SK-N-SH treated with all-trans-retinoic acid at 6 μM for 48 hours (cell line): Measurements from ENCODE around the gene TEKTIP1.

Experiments
- ATAC-seq: fragments of 200-7000 bp; cut with Tn5 transposase; 3 replicates; pipeline ENCODE4 v1.9.1; 2020; ENCODE audit warnings: mild to moderate bottlenecking, moderate library complexity
- BACH2 ChIP-seq: fragments of 250-450 bp; sonication (Bioruptor Pico); IDR thresholded peaks from 2 replicates; pipeline ENCODE4 v1.9.0; 2021; ENCODE audit warnings: mild to moderate bottlenecking, borderline replicate concordance
- CREB5 ChIP-seq: fragments of 250-450 bp; sonication (Bioruptor Pico); IDR thresholded peaks from 2 replicates; pipeline ENCODE4 v1.5.1; 2020; ENCODE audit warnings: low read depth, mild to moderate bottlenecking, moderate library complexity
- CSDC2 ChIP-seq: fragments of 250-450 bp; sonication (Bioruptor Pico); IDR thresholded peaks from 2 replicates; pipeline ENCODE4 v1.5.0; 2020; ENCODE audit warnings: mild to moderate bottlenecking, moderate library complexity
- CSRNP3 ChIP-seq: fragments of 250-450 bp; sonication (Bioruptor Pico); IDR thresholded peaks from 2 replicates; pipeline ENCODE4 v1.5.1; 2021; ENCODE audit warnings: mild to moderate bottlenecking, moderate library complexity
- ESRRG ChIP-seq: fragments of 250-450 bp; sonication (Bioruptor Pico); IDR thresholded peaks from 2 replicates; pipeline ENCODE4 v1.6.1; 2021; ENCODE audit warnings: mild to moderate bottlenecking
- GLIS3 ChIP-seq: fragments of 250-450 bp; sonication (Bioruptor Pico); IDR thresholded peaks from 2 replicates; pipeline ENCODE4 v1.5.0; 2020; ENCODE audit warnings: mild to moderate bottlenecking, moderate library complexity
- ISL1 ChIP-seq: fragments of 250-450 bp; sonication (Bioruptor Pico); IDR thresholded peaks from 2 replicates; pipeline ENCODE4 v2.1.2; 2022; ENCODE audit warnings: mild to moderate bottlenecking, moderate library complexity
- OSR1 ChIP-seq: fragments of 250-450 bp; sonication (Bioruptor Pico); IDR thresholded peaks from 2 replicates; pipeline ENCODE4 v1.8.0; 2022; ENCODE audit warnings: moderate library complexity, mild to moderate bottlenecking, inconsistent platforms
- PATZ1 ChIP-seq: fragments of 250-450 bp; sonication (Bioruptor Pico); IDR thresholded peaks from 2 replicates; pipeline ENCODE4 v1.8.0; 2020; ENCODE audit warnings: mild to moderate bottlenecking, moderate library complexity, borderline replicate concordance
- PPARA ChIP-seq: fragments of 250-450 bp; sonication (Bioruptor Pico); IDR thresholded peaks from 2 replicates; pipeline ENCODE4 v1.5.0; 2020; ENCODE audit warnings: mild to moderate bottlenecking, borderline replicate concordance
- RARB ChIP-seq: fragments of 250-450 bp; sonication (Bioruptor Pico); IDR thresholded peaks from 2 replicates; pipeline ENCODE4 v1.8.0; 2021; ENCODE audit warnings: mild to moderate bottlenecking, moderate library complexity
- SNAI2 ChIP-seq: fragments of 250-450 bp; sonication (Bioruptor Pico); IDR thresholded peaks from 2 replicates; pipeline ENCODE4 v1.5.0; 2020; ENCODE audit warnings: mild to moderate bottlenecking, moderate library complexity
- TCF4 ChIP-seq: fragments of 250-450 bp; sonication (Bioruptor Pico); IDR thresholded peaks from 2 replicates; pipeline ENCODE4 v1.8.0; 2021; ENCODE audit warnings: mild to moderate bottlenecking, moderate library complexity, borderline replicate concordance
- TOX ChIP-seq: fragments of 250-450 bp; sonication (Bioruptor Pico); IDR thresholded peaks from 2 replicates; pipeline ENCODE4 v1.8.0; 2021; ENCODE audit warnings: mild to moderate bottlenecking, moderate library complexity, borderline replicate concordance
- TSHZ2 ChIP-seq: fragments of 250-450 bp; sonication (Bioruptor Pico); IDR thresholded peaks from 2 replicates; pipeline ENCODE4 v1.5.0; 2020; ENCODE audit warnings: mild to moderate bottlenecking, moderate library complexity
- ZFP3 ChIP-seq: fragments of 250-450 bp; sonication (Bioruptor Pico); IDR thresholded peaks from 2 replicates; pipeline ENCODE4 v1.5.0; 2020; ENCODE audit warnings: mild to moderate bottlenecking, moderate library complexity
- ZFP30 ChIP-seq: fragments of 450-650 bp; formaldehyde crosslinking; IDR thresholded peaks from 2 replicates; pipeline ENCODE4 v1.5.0; 2022; ENCODE audit warnings: mild to moderate bottlenecking, moderate library complexity
- ZNF565 ChIP-seq: fragments of 450-650 bp; formaldehyde crosslinking; conservative IDR thresholded peaks from 2 replicates; pipeline ENCODE4 v1.5.0; 2020; ENCODE audit warnings: low read depth, mild to moderate bottlenecking, moderate library complexity
- ZNF70 ChIP-seq: fragments of 450-650 bp; formaldehyde crosslinking; IDR thresholded peaks from 2 replicates; pipeline ENCODE4 v1.5.0; 2020; ENCODE audit warnings: mild to moderate bottlenecking, moderate library complexity
- ZNF8 ChIP-seq: fragments of 450-650 bp; formaldehyde crosslinking; IDR thresholded peaks from 2 replicates; pipeline ENCODE4 v1.5.0; 2020; ENCODE audit warnings: mild to moderate bottlenecking, moderate library complexity

The TEKTIP1 gene

GRCh38 chr19:3511506-3512251, 27.3 kb upstream of the TEKTIP1 start:
- ATAC-seq, result no peak
- TF ChIP-seq RARB (CRISPR knock-in tag) (no peak), GLIS3 (CRISPR knock-in tag) (no peak), ZFP3 (no peak), BACH2 (CRISPR knock-in tag) (no peak), ZNF70 (CRISPR knock-in tag) (no peak), OSR1 (CRISPR knock-in tag) (no peak)

- TF ChIP-seq CSRNP3 (CRISPR knock-in tag) (no peak), TSHZ2 (CRISPR knock-in tag) (no peak), CSDC2 (CRISPR knock-in tag) (no peak), OSR1 (CRISPR knock-in tag) (no peak), ZNF8 (CRISPR knock-in tag) (no peak), TOX (CRISPR knock-in tag) (no peak), ESRRG (CRISPR knock-in tag) (no peak), PATZ1 (CRISPR knock-in tag) (no peak), PPARA (no peak), BACH2 (CRISPR knock-in tag) (no peak), RARB (CRISPR knock-in tag) (no peak), CREB5 (CRISPR knock-in tag) (no peak), ZFP30 (CRISPR knock-in tag) (no peak), ISL1 (CRISPR knock-in tag) (no peak), SNAI2 (no peak), ZNF565 (CRISPR knock-in tag) (no peak)
- no peak for ATAC-seq
Measured at GRCh38 chr19:3512562-3513228, 26.3 kb upstream of the TEKTIP1 start.

GRCh38 chr19:3513229-3514140, 25.5 kb upstream of the TEKTIP1 start:
- no peak for ATAC-seq
- no peak for TF ChIP-seq CSRNP3 (CRISPR knock-in tag)
- TF ChIP-seq ESRRG (CRISPR knock-in tag), result no peak
- TF ChIP-seq TCF4 (CRISPR knock-in tag), result no peak
- TF ChIP-seq SNAI2, result no peak
